ENCODE measurements around the gene ZSWIM4.
A peak's percentile ranks its signal among the peaks of the same experiment; 100 is the strongest.

The ZSWIM4 gene

GRCh38 chr19:13765395-13766094 lies 29.7 kb upstream of the ZSWIM4 start:
- Histone ChIP-seq H3K9me2 (replicated peaks; ENCODE audit: control insufficient read depth, low read length) (no peaks in the 10 kb centered on the region), H3K27ac (ENCODE audit: low read depth, low read length) (no peak overlapping the region), H3K4me3 (ENCODE audit: low read length) (peak overlapping the region; percentile 70), H3K27me3 (ENCODE audit: control insufficient read depth, low read length) (no peaks in the 10 kb centered on the region), H3K79me2 (ENCODE audit: control insufficient read depth, low read length) (peaks cover 10% of the 10 kb centered on the region), H3K9me3 (ENCODE audit: control insufficient read depth, insufficient read depth, low read length) (no peaks in the 10 kb centered on the region), H3F3A (ENCODE audit: control insufficient read depth, insufficient read depth) (no peaks in the 10 kb centered on the region; the same call in 1 of the 2 replicates), H3K4me2 (ENCODE audit: low read length) (peak overlapping the region; percentile 71), H3K4me1 (ENCODE audit: control insufficient read depth, low read length) (peaks cover 11% of the 10 kb centered on the region), H4K20me1 (ENCODE audit: control insufficient read depth, insufficient read depth, low read depth, low read length) (peaks cover 3% of the 10 kb centered on the region; the same call in 1 of the 2 replicates), H3K36me3 (ENCODE audit: control insufficient read depth, low read length) (peaks cover 10% of the 10 kb centered on the region; the same call in 1 of the 2 replicates)
- TF ChIP-seq, protein P1, sequence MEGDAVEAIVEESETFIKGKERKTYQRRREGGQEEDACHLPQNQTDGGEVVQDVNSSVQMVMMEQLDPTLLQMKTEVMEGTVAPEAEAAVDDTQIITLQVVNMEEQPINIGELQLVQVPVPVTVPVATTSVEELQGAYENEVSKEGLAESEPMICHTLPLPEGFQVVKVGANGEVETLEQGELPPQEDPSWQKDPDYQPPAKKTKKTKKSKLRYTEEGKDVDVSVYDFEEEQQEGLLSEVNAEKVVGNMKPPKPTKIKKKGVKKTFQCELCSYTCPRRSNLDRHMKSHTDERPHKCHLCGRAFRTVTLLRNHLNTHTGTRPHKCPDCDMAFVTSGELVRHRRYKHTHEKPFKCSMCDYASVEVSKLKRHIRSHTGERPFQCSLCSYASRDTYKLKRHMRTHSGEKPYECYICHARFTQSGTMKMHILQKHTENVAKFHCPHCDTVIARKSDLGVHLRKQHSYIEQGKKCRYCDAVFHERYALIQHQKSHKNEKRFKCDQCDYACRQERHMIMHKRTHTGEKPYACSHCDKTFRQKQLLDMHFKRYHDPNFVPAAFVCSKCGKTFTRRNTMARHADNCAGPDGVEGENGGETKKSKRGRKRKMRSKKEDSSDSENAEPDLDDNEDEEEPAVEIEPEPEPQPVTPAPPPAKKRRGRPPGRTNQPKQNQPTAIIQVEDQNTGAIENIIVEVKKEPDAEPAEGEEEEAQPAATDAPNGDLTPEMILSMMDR (IDR thresholded peaks at IDR 0.05; ENCODE audit: low read depth, low read length, poor library complexity, severe bottlenecking) = no peak

GRCh38 chr19:13766095-13766481 lies 29.2 kb upstream of the ZSWIM4 start:
- no peak overlapping the region for H3K4me2 ChIP-seq (ENCODE audit: low read length)

GRCh38 chr19:13768510-13768909 lies 26.7 kb upstream of the ZSWIM4 start:
- TF ChIP-seq EZH2phosphoT487 (IDR thresholded peaks at IDR 0.05; ENCODE audit: borderline replicate concordance, low read length) = no peak
- TF ChIP-seq, protein P1 (IDR thresholded peaks at IDR 0.05; ENCODE audit: low read depth, low read length, poor library complexity, severe bottlenecking) = no peak
- Histone ChIP-seq H3K4me3 (ENCODE audit: low read length) (no peak overlapping the region), H3K4me2 (ENCODE audit: low read length) (no peak overlapping the region), H3F3A (ENCODE audit: control insufficient read depth, insufficient read depth) (no peaks in the 10 kb centered on the region; the same call in 1 of the 2 replicates), H4K20me1 (ENCODE audit: control insufficient read depth, insufficient read depth, low read depth, low read length) (peaks cover 3% of the 10 kb centered on the region; the same call in 1 of the 2 replicates), H3K27ac (ENCODE audit: low read depth, low read length) (no peak overlapping the region), H3K36me3 (ENCODE audit: control insufficient read depth, low read length) (peaks cover 3% of the 10 kb centered on the region; the same call in 1 of the 2 replicates), H3K27me3 (ENCODE audit: control insufficient read depth, low read length) (no peaks in the 10 kb centered on the region), H3K9me2 (replicated peaks; ENCODE audit: control insufficient read depth, low read length) (no peaks in the 10 kb centered on the region), H3K9me3 (ENCODE audit: control insufficient read depth, insufficient read depth, low read length) (no peaks in the 10 kb centered on the region), H3K79me2 (ENCODE audit: control insufficient read depth, low read length) (peaks cover 10% of the 10 kb centered on the region), H3K4me1 (ENCODE audit: control insufficient read depth, low read length) (peaks cover 11% of the 10 kb centered on the region)

More at GRCh38 chr19:13766095-13766481, 29.2 kb upstream of the ZSWIM4 start:
- Histone ChIP-seq H3K27ac (ENCODE audit: low read depth, low read length) (no peak overlapping the region), H3K9me3 (ENCODE audit: control insufficient read depth, insufficient read depth, low read length) (no peaks in the 10 kb centered on the region), H3K9me2 (replicated peaks; ENCODE audit: control insufficient read depth, low read length) (no peaks in the 10 kb centered on the region), H4K20me1 (ENCODE audit: control insufficient read depth, insufficient read depth, low read depth, low read length) (peaks cover 3% of the 10 kb centered on the region; the same call in 1 of the 2 replicates), H3K4me1 (ENCODE audit: control insufficient read depth, low read length) (peaks cover 11% of the 10 kb centered on the region), H3K36me3 (ENCODE audit: control insufficient read depth, low read length) (peaks cover 10% of the 10 kb centered on the region; the same call in 1 of the 2 replicates), H3F3A (ENCODE audit: control insufficient read depth, insufficient read depth) (no peaks in the 10 kb centered on the region; the same call in 1 of the 2 replicates), H3K27me3 (ENCODE audit: control insufficient read depth, low read length) (no peaks in the 10 kb centered on the region), H3K4me3 (ENCODE audit: low read length) (no peak overlapping the region), H3K79me2 (ENCODE audit: control insufficient read depth, low read length) (peaks cover 10% of the 10 kb centered on the region)
- TF ChIP-seq, protein P1 (IDR thresholded peaks at IDR 0.05; ENCODE audit: low read depth, low read length, poor library complexity, severe bottlenecking) = no peak
- TF ChIP-seq EZH2phosphoT487 (IDR thresholded peaks at IDR 0.05; ENCODE audit: borderline replicate concordance, low read length) = no peak
